ENCODE measurements around the gene TLE4. TPM values are rescaled to one million over a fixed set of nuclear protein-coding genes. Genes with fewer than 3 reads are reported as not detected.

The TLE4 gene
- polyA plus RNA-seq, 1 donor (not counting 4 experiments of a cell fraction or from before 2014, with no cell fraction given): 14.7 TPM

DNA sequence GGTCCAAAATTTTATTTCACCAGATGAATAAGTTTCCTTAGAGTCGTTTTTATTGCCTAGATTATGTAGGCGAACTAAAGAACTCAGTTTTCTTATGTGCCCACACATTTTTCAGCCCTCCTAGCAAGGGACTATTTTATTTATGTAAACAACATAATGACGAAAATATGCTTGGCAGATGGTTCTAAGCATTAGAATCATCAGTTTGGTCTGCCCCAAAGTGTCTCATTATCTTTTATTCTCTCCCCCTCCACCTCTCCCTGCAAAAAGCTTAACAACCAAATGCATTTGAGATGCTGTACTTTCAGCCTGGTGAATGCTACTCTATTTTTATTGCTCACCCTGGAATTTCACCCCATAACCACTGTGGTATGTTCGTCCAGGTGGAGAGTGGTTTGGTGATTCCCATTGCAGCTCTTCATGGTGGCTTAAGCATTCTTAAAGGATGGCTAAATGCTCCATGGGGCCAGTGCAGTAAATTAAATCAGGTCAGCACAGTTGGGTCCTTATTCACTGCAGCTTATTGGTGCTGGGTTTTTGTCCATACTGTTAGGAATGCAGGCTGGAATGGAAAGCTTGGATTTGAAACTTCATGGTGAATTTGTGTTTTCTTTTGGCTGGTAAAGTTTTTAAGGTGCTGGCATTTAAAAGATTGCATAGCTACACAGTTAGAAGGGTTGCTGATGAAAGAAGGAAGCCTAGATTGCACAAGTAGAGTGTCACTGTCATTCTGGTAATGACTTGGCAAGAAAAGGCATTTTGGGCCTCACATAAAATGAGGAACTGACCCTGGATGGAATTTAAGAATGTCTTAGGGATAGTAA, 39.2 kb downstream of the TLE4 start:
- TF ChIP-seq, protein P1, sequence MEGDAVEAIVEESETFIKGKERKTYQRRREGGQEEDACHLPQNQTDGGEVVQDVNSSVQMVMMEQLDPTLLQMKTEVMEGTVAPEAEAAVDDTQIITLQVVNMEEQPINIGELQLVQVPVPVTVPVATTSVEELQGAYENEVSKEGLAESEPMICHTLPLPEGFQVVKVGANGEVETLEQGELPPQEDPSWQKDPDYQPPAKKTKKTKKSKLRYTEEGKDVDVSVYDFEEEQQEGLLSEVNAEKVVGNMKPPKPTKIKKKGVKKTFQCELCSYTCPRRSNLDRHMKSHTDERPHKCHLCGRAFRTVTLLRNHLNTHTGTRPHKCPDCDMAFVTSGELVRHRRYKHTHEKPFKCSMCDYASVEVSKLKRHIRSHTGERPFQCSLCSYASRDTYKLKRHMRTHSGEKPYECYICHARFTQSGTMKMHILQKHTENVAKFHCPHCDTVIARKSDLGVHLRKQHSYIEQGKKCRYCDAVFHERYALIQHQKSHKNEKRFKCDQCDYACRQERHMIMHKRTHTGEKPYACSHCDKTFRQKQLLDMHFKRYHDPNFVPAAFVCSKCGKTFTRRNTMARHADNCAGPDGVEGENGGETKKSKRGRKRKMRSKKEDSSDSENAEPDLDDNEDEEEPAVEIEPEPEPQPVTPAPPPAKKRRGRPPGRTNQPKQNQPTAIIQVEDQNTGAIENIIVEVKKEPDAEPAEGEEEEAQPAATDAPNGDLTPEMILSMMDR (optimal IDR thresholded peaks at IDR 0.05 in 1 of 3, IDR thresholded peaks at IDR 0.05 in 1 of 3, conservative IDR thresholded peaks at IDR 0.05 in 1 of 3; ENCODE audit: extremely low read depth in 1 of 3, insufficient read depth in 2 of 3, low read length in 3 of 3): no peak
- TF ChIP-seq EZH2 (IDR thresholded peaks at IDR 0.05; ENCODE audit: low read length): no peak
- dilution Hi-C loops (cut with MboI; ENCODE audit: extremely low pct_ligation_motif_present, low sequenced_read_pairs): no loop called here
- Histone ChIP-seq H3K9me3 (ENCODE audit: control insufficient read depth, low read depth, low read length) (no peaks in the 10 kb centered on the region), H2AFZ (ENCODE audit: control insufficient read depth, low read length) (no peak overlapping the region), H4K20me1 (ENCODE audit: control insufficient read depth, extremely low read depth, insufficient read depth, low read length) (no peaks in the 10 kb centered on the region), H3K4me3 (ENCODE audit: control insufficient read depth in 2 of 3, extremely low read depth in 1 of 3, insufficient read depth in 2 of 3, low read depth in 1 of 3, low read length in 3 of 3) (no peak overlapping the region), H3K27me3 (ENCODE audit: control insufficient read depth, extremely low read depth, insufficient read depth, low read length) (no peaks in the 10 kb centered on the region), H3K4me1 (ENCODE audit: control insufficient read depth, extremely low read depth, insufficient read depth, low read length) (no peaks in the 10 kb centered on the region), H3K9ac (ENCODE audit: control insufficient read depth, extremely low read depth, insufficient read depth, low read length) (no peak overlapping the region), H3K27ac (ENCODE audit: control insufficient read depth, insufficient read depth, low read length) (no peak overlapping the region), H3K9me1 (ENCODE audit: control insufficient read depth, extremely low read depth, insufficient read depth, low read length) (no peaks in the 10 kb centered on the region), H3K36me3 (ENCODE audit: control insufficient read depth in 2 of 2, extremely low read depth in 1 of 2, insufficient read depth in 2 of 2, low read length in 2 of 2) (no peaks in the 10 kb centered on the region), H3K79me2 (ENCODE audit: control insufficient read depth, insufficient read depth, low read length) (peaks cover 1% of the 10 kb centered on the region), H3K4me2 (ENCODE audit: control insufficient read depth, extremely low read depth, insufficient read depth, low read depth, low read length) (no peak overlapping the region)
- FAIRE-seq (no peak), DNase-seq (ENCODE audit: low read depth, low spot score) (no peak)

- H3K27ac ChIP-seq (ENCODE audit: control insufficient read depth, insufficient read depth, low read length): no peak overlapping the region
- H3K4me3 ChIP-seq (ENCODE audit: control insufficient read depth in 2 of 3, extremely low read depth in 1 of 3, insufficient read depth in 2 of 3, low read depth in 1 of 3, low read length in 3 of 3): no peak overlapping the region
- H3K4me2 ChIP-seq (ENCODE audit: control insufficient read depth, extremely low read depth, insufficient read depth, low read depth, low read length): no peak overlapping the region
- no peak overlapping the region for H3K9ac ChIP-seq (ENCODE audit: control insufficient read depth, extremely low read depth, insufficient read depth, low read length)
- DNase-seq (ENCODE audit: low read depth, low spot score) (no peak), FAIRE-seq (no peak)
- no peaks in the 10 kb centered on the region for H3K4me1 ChIP-seq (ENCODE audit: control insufficient read depth, extremely low read depth, insufficient read depth, low read length)
- no peaks in the 10 kb centered on the region for H3K36me3 ChIP-seq (ENCODE audit: control insufficient read depth in 2 of 2, extremely low read depth in 1 of 2, insufficient read depth in 2 of 2, low read length in 2 of 2)
- peaks cover 1% of the 10 kb centered on the region for H3K79me2 ChIP-seq (ENCODE audit: control insufficient read depth, insufficient read depth, low read length)
- no peaks in the 10 kb centered on the region for H3K27me3 ChIP-seq (ENCODE audit: control insufficient read depth, extremely low read depth, insufficient read depth, low read length)
- no peaks in the 10 kb centered on the region for H3K9me3 ChIP-seq (ENCODE audit: control insufficient read depth, low read depth, low read length)
- TF ChIP-seq EZH2 (IDR thresholded peaks at IDR 0.05; ENCODE audit: low read length): no peak
- TF ChIP-seq, protein P1 (optimal IDR thresholded peaks at IDR 0.05 in 1 of 3, IDR thresholded peaks at IDR 0.05 in 1 of 3, conservative IDR thresholded peaks at IDR 0.05 in 1 of 3; ENCODE audit: extremely low read depth in 1 of 3, insufficient read depth in 2 of 3, low read length in 3 of 3): no peak
- dilution Hi-C loops (cut with MboI; ENCODE audit: extremely low pct_ligation_motif_present, low sequenced_read_pairs): no loop called here
- H3K9me1 ChIP-seq (ENCODE audit: control insufficient read depth, extremely low read depth, insufficient read depth, low read length): no peaks in the 10 kb centered on the region
- H4K20me1 ChIP-seq (ENCODE audit: control insufficient read depth, extremely low read depth, insufficient read depth, low read length): no peaks in the 10 kb centered on the region
- no peak overlapping the region for H2AFZ ChIP-seq (ENCODE audit: control insufficient read depth, low read length)
Observed at GRCh38 chr9:79613145-79613544, 41.4 kb downstream of the TLE4 start.

Data from keratinocyte (primary cell).